ENCODE data around the gene MCF2L2.
"Not testable (repeated sequence)": the region's sequence is repeated elsewhere in the genome, so short reads cannot be mapped to it uniquely, and the experiment has no call there.

The MCF2L2 gene

GRCh38 chr3:183195266-183195665, 233.2 kb downstream of the MCF2L2 start:
- DNase-seq, result no peak

GRCh38 chr3:183193762-183194689, 234.4 kb downstream of the MCF2L2 start:
- peak; percentile 56 for DNase-seq

- no peak for DNase-seq
Measured at GRCh38 chr3:183192650-183193300, 235.6 kb downstream of the MCF2L2 start.

- no peak for DNase-seq
Measured at GRCh38 chr3:183189641-183190040, 238.8 kb downstream of the MCF2L2 start.

GRCh38 chr3:183188895-183189462, 239.4 kb downstream of the MCF2L2 start:
- no peak for DNase-seq

- DNase-seq, result no peak
Measured at GRCh38 chr3:183185696-183186095, 242.7 kb downstream of the MCF2L2 start.

GRCh38 chr3:183182732-183183610, 245.4 kb downstream of the MCF2L2 start:
- peak; percentile 54 for DNase-seq

- peak; percentile 90 for DNase-seq
Measured at GRCh38 chr3:183182073-183182472, 246.3 kb downstream of the MCF2L2 start.

GRCh38 chr3:183181606-183182005, 246.8 kb downstream of the MCF2L2 start:
- peak; percentile 80 for DNase-seq

- no peak for DNase-seq
Measured at GRCh38 chr3:183180784-183181295, 247.6 kb downstream of the MCF2L2 start.

GRCh38 chr3:183180110-183180783, 248.2 kb downstream of the MCF2L2 start:
- DNase-seq, result no peak

GRCh38 chr3:183179550-183179908, 248.9 kb downstream of the MCF2L2 start:
- not testable (repeated sequence) for DNase-seq

GRCh38 chr3:183178833-183179549, 249.4 kb downstream of the MCF2L2 start:
- DNase-seq, result no peak

- no peak for DNase-seq
Measured at GRCh38 chr3:183178512-183178832, 249.9 kb downstream of the MCF2L2 start.

- no peak for DNase-seq
Measured at GRCh38 chr3:183172051-183172639, 256.3 kb downstream of the MCF2L2 start.

- not testable (repeated sequence) for DNase-seq
Measured at GRCh38 chr3:183167975-183168374, 260.4 kb downstream of the MCF2L2 start.

GRCh38 chr3:183163563-183163962, 264.9 kb downstream of the MCF2L2 start:
- no peak for DNase-seq

GRCh38 chr3:183161552-183162336, 266.7 kb downstream of the MCF2L2 start:
- DNase-seq, result no peak

GRCh38 chr3:183160616-183161015, 267.8 kb downstream of the MCF2L2 start:
- no peak for DNase-seq

GRCh38 chr3:183159333-183159732, 269.1 kb downstream of the MCF2L2 start:
- DNase-seq, result no peak
